Activated CD8-positive, alpha-beta T cell treated with anti-CD3 and anti-CD28 coated beads for 36 hours (primary cell): ENCODE measurements around the gene PLD5. TPM values are rescaled to one million over a fixed set of nuclear protein-coding genes. Genes with fewer than 3 reads are reported as not detected.
"Not testable (repeated sequence)": the region's sequence is repeated elsewhere in the genome, so short reads cannot be mapped to it uniquely, and the experiment has no call there.

Experiments
- ATAC-seq: fragments of 200-7000 bp; cut with Tn5 transposase; one replicate; pipeline ENCODE4 v1.10.0; 2021; ENCODE audit warnings: mild to moderate bottlenecking, moderate library complexity
- CTCF ChIA-PET: fragments of 350-600 bp; sonication (Branson Sonifier 250); formaldehyde crosslinking; loops from one replicate; lab custom pipeline; 2021; ENCODE audit warnings: antibody characterized with exemption; lab: Charles Lee
- POLR2A ChIA-PET: fragments of 350-600 bp; sonication (Branson Sonifier 250); formaldehyde crosslinking; loops from one replicate; lab custom pipeline; 2021; ENCODE audit warnings: antibody characterized with exemption; lab: Charles Lee
- DNase-seq: peaks from one replicate; pipeline ENCODE4 v3.0.0-alpha.2; 2020
- H3K27ac Mint-ChIP-seq: one replicate; pipeline ENCODE4 v1.8.0; 2021; ENCODE audit warnings: mild to moderate bottlenecking, mixed read lengths
- H3K27me3 Mint-ChIP-seq: one replicate; pipeline ENCODE4 v1.8.0; 2021; ENCODE audit warnings: mixed read lengths
- H3K36me3 Mint-ChIP-seq: one replicate; pipeline ENCODE4 v1.8.0; 2021; ENCODE audit warnings: low read depth, mixed read lengths
- H3K4me1 Mint-ChIP-seq: one replicate; pipeline ENCODE4 v1.8.0; 2021; ENCODE audit warnings: low read depth, mixed read lengths
- H3K4me3 Mint-ChIP-seq: one replicate; pipeline ENCODE4 v1.8.0; 2021; ENCODE audit warnings: mild to moderate bottlenecking, moderate library complexity, mixed read lengths
- H3K9me3 Mint-ChIP-seq: one replicate; pipeline ENCODE4 v1.8.0; 2021; ENCODE audit warnings: mixed read lengths
- CTCF ChIP-seq: fragments of 200-600 bp; IDR thresholded peaks from one replicate; pipeline ENCODE4 v1.8.0; 2022; ENCODE audit warnings: antibody characterized with exemption, mild to moderate bottlenecking
- intact Hi-C: fragments of 100-400 bp; cut with micrococcal nuclease; formaldehyde crosslinking; loops from one replicate; pipeline ENCODE4 v1.10.0; 2022
- total RNA-seq, 2 experiments: library from RNA; stranded (reverse); gene quantifications; one replicate each; pipeline ENCODE4 v1.2.3, GENCODE V29; 2021

The PLD5 gene
- total RNA-seq, 2 experiments from 2014 or later, result not detected

GRCh38 chr1:242211254-242212022 lies 313.1 kb downstream of the PLD5 start:
- H3K27me3 Mint-ChIP-seq, result peaks cover 12% of the 10 kb centered on the region
- H3K27ac Mint-ChIP-seq, result no peak overlapping the region
- ChIA-PET POLR2A (no interaction called here), CTCF (no interaction called here)
- intact Hi-C loops, result no loop called here
- no peak for TF ChIP-seq CTCF
- ATAC-seq, result no peak
- no peak for DNase-seq
- H3K9me3 Mint-ChIP-seq, result no peaks in the 10 kb centered on the region
- no peaks in the 10 kb centered on the region for H3K4me1 Mint-ChIP-seq
- H3K4me3 Mint-ChIP-seq, result no peak overlapping the region
- no peaks in the 10 kb centered on the region for H3K36me3 Mint-ChIP-seq

DNA sequence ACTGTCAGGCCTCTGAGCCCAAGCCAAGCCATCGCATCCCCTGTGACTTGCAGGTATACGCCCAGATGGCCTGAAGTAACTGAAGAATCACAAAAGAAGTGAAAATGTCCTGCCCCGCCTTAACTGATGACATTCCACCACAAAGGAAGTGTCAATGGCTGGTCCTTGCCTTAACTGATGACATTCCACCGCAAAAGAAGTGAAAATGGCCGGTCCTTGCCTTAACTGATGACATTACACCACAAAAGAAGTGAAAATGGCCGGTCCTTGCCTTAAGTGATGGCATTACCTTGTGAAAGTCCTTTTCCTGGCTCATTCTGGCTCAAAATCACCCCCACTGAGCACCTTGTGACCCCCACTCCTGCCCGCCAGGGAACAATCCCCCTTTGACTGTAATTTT lies 314.2 kb downstream of the PLD5 start:
- peaks cover 12% of the 10 kb centered on the region for H3K27me3 Mint-ChIP-seq
- H3K4me1 Mint-ChIP-seq, CTCF ChIA-PET, H3K4me3 Mint-ChIP-seq, H3K9me3 Mint-ChIP-seq, H3K36me3 Mint-ChIP-seq, intact Hi-C loops, ATAC-seq, H3K27ac Mint-ChIP-seq, POLR2A ChIA-PET, DNase-seq: not testable (repeated sequence)

- ATAC-seq, result no peak
- no peaks in the 10 kb centered on the region for H3K4me1 Mint-ChIP-seq
- H3K9me3 Mint-ChIP-seq, result no peaks in the 10 kb centered on the region
- intact Hi-C loops, result no loop called here
- ChIA-PET CTCF (no interaction called here), POLR2A (interaction anchor here (0.6 kb wide), 1 partner anchor 80 kb away, joined by 3 read pairs; no protein-coding TSS in a partner anchor)
- TF ChIP-seq CTCF, result no peak
- H3K4me3 Mint-ChIP-seq, result no peak overlapping the region
- peaks cover 12% of the 10 kb centered on the region for H3K27me3 Mint-ChIP-seq
- H3K36me3 Mint-ChIP-seq, result no peaks in the 10 kb centered on the region
- no peak for DNase-seq
- H3K27ac Mint-ChIP-seq, result no peak overlapping the region
Measured at GRCh38 chr1:242209063-242209462, 315.4 kb downstream of the PLD5 start.

DNA sequence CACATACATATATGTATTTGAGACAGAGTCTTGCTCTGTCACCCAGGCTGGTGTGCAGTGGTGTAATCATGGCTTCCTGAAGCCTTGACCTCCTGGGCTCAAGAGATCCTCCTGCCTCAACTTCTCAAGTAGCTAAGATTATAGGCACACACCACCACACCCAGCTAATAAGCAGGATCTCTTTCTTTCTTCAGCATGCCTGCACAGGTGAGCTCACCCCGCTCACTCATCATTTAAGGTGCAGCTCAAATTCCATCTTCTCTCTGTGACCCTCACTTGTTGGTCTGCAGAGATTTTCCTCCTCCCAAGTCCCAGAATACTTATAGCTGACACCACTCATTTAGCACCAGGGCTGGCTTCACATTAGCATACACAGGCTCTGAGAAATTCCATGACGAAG lies 316.5 kb downstream of the PLD5 start:
- ChIA-PET POLR2A (no interaction called here), CTCF (no interaction called here)
- TF ChIP-seq CTCF, result no peak
- Mint-ChIP-seq H3K4me3 (no peak overlapping the region), H3K36me3 (no peaks in the 10 kb centered on the region), H3K27me3 (peaks cover 10% of the 10 kb centered on the region), H3K9me3 (no peaks in the 10 kb centered on the region), H3K4me1 (no peaks in the 10 kb centered on the region), H3K27ac (no peak overlapping the region)
- ATAC-seq (no peak), DNase-seq (no peak)
- intact Hi-C loops, result no loop called here

- intact Hi-C loops, result no loop called here
- Mint-ChIP-seq H3K27ac (no peak overlapping the region), H3K4me1 (no peaks in the 10 kb centered on the region), H3K9me3 (no peaks in the 10 kb centered on the region), H3K36me3 (no peaks in the 10 kb centered on the region), H3K4me3 (no peak overlapping the region), H3K27me3 (peaks cover 10% of the 10 kb centered on the region)
- no peak for TF ChIP-seq CTCF
- POLR2A ChIA-PET, result no interaction called here
- DNase-seq (no peak), ATAC-seq (no peak)
- CTCF ChIA-PET, result no interaction called here
Measured at GRCh38 chr1:242206994-242207393, 317.5 kb downstream of the PLD5 start.
